HL-60 (cell line): ENCODE data around the gene LPCAT1.

Experiments used
- DNase-seq, 2 experiments: peaks; one replicate each; pipeline ENCODE4 v3.0.0-alpha.2; 2010 to 2020; ENCODE audit warnings: low read depth in 1 of 2, low spot score in 1 of 2
- H3K27ac ChIP-seq: fragments of 250-450 bp; sonication (Bioruptor Pico); replicated peaks from 2 replicates; pipeline ENCODE4 v1.5.1; 2020; ENCODE audit warnings: mild to moderate bottlenecking, moderate library complexity
- H3K27me3 ChIP-seq: fragments of 250-450 bp; sonication (Bioruptor Pico); 2 replicates; pipeline ENCODE4 v1.5.1; 2021; ENCODE audit warnings: mild to moderate bottlenecking, moderate library complexity; ENCODE audit not compliant: insufficient read depth, poor library complexity, severe bottlenecking
- H3K4me3 ChIP-seq: replicated peaks from 2 replicates; pipeline ENCODE4 v1.5.1; 2011; ENCODE audit warnings: mild to moderate bottlenecking, control low read depth, low read length; ENCODE audit not compliant: insufficient read depth
- CTCF ChIP-seq: IDR thresholded peaks from one replicate; pipeline ENCODE4 v1.5.1; 2011; ENCODE audit warnings: low read length, control low read depth, inconsistent platforms; ENCODE audit not compliant: insufficient read depth
- GABPA ChIP-seq: IDR thresholded peaks from 2 replicates; pipeline ENCODE4 v1.6.1; 2012; ENCODE audit warnings: low read depth
- POLR2AphosphoS5 ChIP-seq: IDR thresholded peaks from 2 replicates; pipeline ENCODE4 v1.6.1; 2012; ENCODE audit warnings: low read depth
- REST ChIP-seq: IDR thresholded peaks from 2 replicates; pipeline ENCODE4 v1.6.1; 2012; ENCODE audit warnings: low read depth; ENCODE audit not compliant: insufficient replicate concordance
- SPI1 ChIP-seq: IDR thresholded peaks from 2 replicates; pipeline ENCODE4 v1.6.1; 2012; ENCODE audit warnings: low read depth, mild to moderate bottlenecking, borderline replicate concordance

The LPCAT1 gene

GRCh38 chr5:1497242-1497777, 26.4 kb downstream of the LPCAT1 start:
- Histone ChIP-seq H3K27me3 (no peaks in the 10 kb centered on the region), H3K27ac (peak overlapping the region; percentile 65), H3K4me3 (no peak overlapping the region)
- DNase-seq = no peak
- TF ChIP-seq SPI1 (no peak), POLR2AphosphoS5 (no peak), GABPA (no peak), REST (no peak), CTCF (no peak)

GRCh38 chr5:1495525-1495897, 28.2 kb downstream of the LPCAT1 start:
- no peak overlapping the region for H3K4me3 ChIP-seq

GRCh38 chr5:1494780-1495524, 28.8 kb downstream of the LPCAT1 start:
- TF ChIP-seq CTCF = no peak
- peak; percentile 45; the same call in 1 of the 2 replicates for TF ChIP-seq POLR2AphosphoS5
- peak; percentile 43; the same call in 1 of the 2 replicates for TF ChIP-seq SPI1
- DNase-seq = peak; percentile 84 to 86

More at GRCh38 chr5:1495525-1495897, 28.2 kb downstream of the LPCAT1 start:
- Histone ChIP-seq H3K27me3 (no peaks in the 10 kb centered on the region), H3K27ac (peak overlapping the region; percentile 88)
- no peak for TF ChIP-seq REST
- TF ChIP-seq GABPA = no peak
- peak in 1 of 2 experiments; percentile 30 for DNase-seq

GRCh38 chr5:1493941-1494340, 29.8 kb downstream of the LPCAT1 start:
- Histone ChIP-seq H3K4me3 (peak overlapping the region; percentile 50), H3K27ac (peak overlapping the region; percentile 88), H3K27me3 (no peaks in the 10 kb centered on the region)
- DNase-seq = no peak
- no peak for TF ChIP-seq POLR2AphosphoS5
- no peak for TF ChIP-seq REST
- TF ChIP-seq CTCF = no peak
- TF ChIP-seq SPI1 = no peak
- TF ChIP-seq GABPA = no peak

More at GRCh38 chr5:1494780-1495524, 28.8 kb downstream of the LPCAT1 start:
- Histone ChIP-seq H3K27me3 (no peaks in the 10 kb centered on the region), H3K27ac (peak overlapping the region; percentile 88), H3K4me3 (peak overlapping the region; percentile 50)
